ENCODE measurements around the gene GSTM5. TPM values are rescaled to one million over a fixed set of nuclear protein-coding genes. Genes with fewer than 3 reads are reported as not detected.
"Not testable (repeated sequence)": the region's sequence is repeated elsewhere in the genome, so short reads cannot be mapped to it uniquely, and the experiment has no call there.

Gene GSTM5
- total RNA-seq, 1 donor from 2014 or later: 27.9 TPM

DNA sequence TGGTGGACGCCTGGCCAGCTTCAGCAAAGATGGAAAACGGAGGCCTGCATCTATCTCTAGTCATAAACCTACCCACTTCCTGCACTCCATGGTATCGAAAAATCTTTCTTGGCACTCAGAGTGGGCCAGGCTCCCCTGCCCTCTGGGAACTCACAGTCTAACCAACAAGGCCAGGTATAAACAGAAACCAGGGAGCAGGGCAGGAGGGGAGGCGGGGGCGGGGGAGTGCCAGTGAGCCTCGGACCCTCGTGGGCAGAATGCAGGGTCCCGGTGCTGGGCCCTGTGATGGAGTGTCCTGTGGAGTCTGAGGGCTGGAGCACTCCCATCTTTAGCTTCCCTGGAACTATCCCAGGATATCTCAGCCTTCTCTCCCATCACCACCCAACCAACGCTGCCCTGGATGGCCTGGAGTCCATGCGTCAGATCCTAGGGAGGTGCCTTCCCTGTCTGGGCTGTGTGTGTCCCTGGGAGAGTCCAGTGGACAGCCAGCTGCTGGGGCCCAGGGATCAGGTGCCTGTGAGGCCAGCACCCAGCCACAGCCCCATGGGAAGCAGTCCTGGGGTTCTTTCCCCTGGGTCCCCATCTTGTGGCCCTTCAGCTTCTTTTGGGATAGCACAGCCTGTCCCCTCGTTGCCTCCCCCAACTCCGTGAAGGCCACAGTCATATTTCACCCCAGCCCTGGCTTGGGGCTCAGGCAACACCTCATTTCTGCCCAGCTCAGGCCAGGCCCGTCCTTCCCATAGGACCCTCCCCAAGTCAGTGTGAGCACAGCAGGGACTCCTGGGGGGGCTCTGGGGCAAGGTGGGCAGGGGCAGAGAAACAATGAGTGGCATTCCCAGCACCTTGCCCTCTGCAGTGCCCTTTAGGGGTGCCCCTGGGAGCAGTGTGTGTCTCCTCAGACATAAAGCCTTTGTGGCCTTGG, 52.8 kb downstream of the GSTM5 start:
- Mint-ChIP-seq H3K4me1 (ENCODE audit: unreplicated experiment) (peaks cover 20% of the 10 kb centered on the region), H3K36me3 (ENCODE audit: low read depth, unreplicated experiment) (peaks cover 9% of the 10 kb centered on the region), H3K27ac (ENCODE audit: unreplicated experiment) (no peak overlapping the region), H3K9me3 (ENCODE audit: unreplicated experiment) (no peaks in the 10 kb centered on the region), H3K27me3 (ENCODE audit: unreplicated experiment) (peaks cover 11% of the 10 kb centered on the region), H3K4me3 (ENCODE audit: unreplicated experiment) (no peak overlapping the region)
- no peak for DNase-seq (ENCODE audit: low spot score)
- no peak for TF ChIP-seq CTCF (IDR thresholded peaks at IDR 0.05; ENCODE audit: unreplicated experiment)

- H3K4me3 Mint-ChIP-seq (ENCODE audit: unreplicated experiment): no peak overlapping the region
- peaks cover 10% of the 10 kb centered on the region for H3K27me3 Mint-ChIP-seq (ENCODE audit: unreplicated experiment)
- TF ChIP-seq CTCF (IDR thresholded peaks at IDR 0.05; ENCODE audit: unreplicated experiment): no peak
- peaks cover 20% of the 10 kb centered on the region for H3K4me1 Mint-ChIP-seq (ENCODE audit: unreplicated experiment)
- peaks cover 9% of the 10 kb centered on the region for H3K36me3 Mint-ChIP-seq (ENCODE audit: low read depth, unreplicated experiment)
- no peaks in the 10 kb centered on the region for H3K9me3 Mint-ChIP-seq (ENCODE audit: unreplicated experiment)
- DNase-seq (ENCODE audit: low spot score): no peak
- H3K27ac Mint-ChIP-seq (ENCODE audit: unreplicated experiment): no peak overlapping the region
Observed at GRCh38 chr1:109765483-109765815, 53.4 kb downstream of the GSTM5 start.

GRCh38 chr1:109765896-109766615, 54.0 kb downstream of the GSTM5 start:
- Mint-ChIP-seq H3K27me3 (ENCODE audit: unreplicated experiment) (peaks cover 10% of the 10 kb centered on the region), H3K36me3 (ENCODE audit: low read depth, unreplicated experiment) (peaks cover 9% of the 10 kb centered on the region), H3K27ac (ENCODE audit: unreplicated experiment) (no peak overlapping the region), H3K4me1 (ENCODE audit: unreplicated experiment) (peaks cover 20% of the 10 kb centered on the region), H3K4me3 (ENCODE audit: unreplicated experiment) (no peak overlapping the region), H3K9me3 (ENCODE audit: unreplicated experiment) (no peaks in the 10 kb centered on the region)
- no peak for DNase-seq (ENCODE audit: low spot score)
- no peak for TF ChIP-seq CTCF (IDR thresholded peaks at IDR 0.05; ENCODE audit: unreplicated experiment)

GRCh38 chr1:109766991-109767636, 55.1 kb downstream of the GSTM5 start:
- peaks cover 19% of the 10 kb centered on the region for H3K4me1 Mint-ChIP-seq (ENCODE audit: unreplicated experiment)
- not testable (repeated sequence) for H3K9me3 Mint-ChIP-seq (ENCODE audit: unreplicated experiment); H3K27ac Mint-ChIP-seq (ENCODE audit: unreplicated experiment); DNase-seq (ENCODE audit: low spot score); H3K4me3 Mint-ChIP-seq (ENCODE audit: unreplicated experiment); H3K36me3 Mint-ChIP-seq (ENCODE audit: low read depth, unreplicated experiment)
- peaks cover 10% of the 10 kb centered on the region for H3K27me3 Mint-ChIP-seq (ENCODE audit: unreplicated experiment)

Other genes with a start within 250 kb of the GSTM5 start
- gene SYPL2, start 245.7 kb upstream of the GSTM5 start, total RNA-seq (ENCODE audit: unreplicated experiment): not detected
- 3.2 TPM for gene ATXN7L2, start 228.3 kb upstream of the GSTM5 start, total RNA-seq (ENCODE audit: unreplicated experiment)
- gene CYB561D1, start 218.2 kb upstream of the GSTM5 start, total RNA-seq (ENCODE audit: unreplicated experiment): 7.8 TPM
- 1.2 TPM for gene AMIGO1, start 202.5 kb upstream of the GSTM5 start, total RNA-seq (ENCODE audit: unreplicated experiment)
- not detected for gene GPR61, start 172.4 kb upstream of the GSTM5 start, total RNA-seq (ENCODE audit: unreplicated experiment)
- 17.7 TPM for gene GNAI3, start 163.6 kb upstream of the GSTM5 start, total RNA-seq (ENCODE audit: unreplicated experiment)
- 0.26 TPM for gene GNAT2, start 92.6 kb upstream of the GSTM5 start, total RNA-seq (ENCODE audit: unreplicated experiment)
- 92.7 TPM for gene AMPD2, start 92.4 kb upstream of the GSTM5 start, total RNA-seq (ENCODE audit: unreplicated experiment)
- gene GSTM4, start 56.2 kb upstream of the GSTM5 start, total RNA-seq (ENCODE audit: unreplicated experiment): 7.8 TPM
- gene GSTM2, start 44.2 kb upstream of the GSTM5 start, total RNA-seq (ENCODE audit: unreplicated experiment): 20.4 TPM
- not detected for gene GSTM1, start 24.4 kb upstream of the GSTM5 start, total RNA-seq (ENCODE audit: unreplicated experiment)
- 6.9 TPM for gene GSTM3, start 28.8 kb downstream of the GSTM5 start, total RNA-seq (ENCODE audit: unreplicated experiment)
- not detected for gene EPS8L3, start 51.7 kb downstream of the GSTM5 start, total RNA-seq (ENCODE audit: unreplicated experiment)
- 2.1 TPM for gene CSF1, start 198.6 kb downstream of the GSTM5 start, total RNA-seq (ENCODE audit: unreplicated experiment)

Measured in endothelial cell (in vitro differentiated cells).